ENCODE results near the gene ARL14. TPM values are rescaled to one million over a fixed set of nuclear protein-coding genes. Genes with fewer than 3 reads are reported as not detected.

ARL14 gene
- total and polyA plus RNA-seq, 12 donors, result not detected

- DNase-seq (no peak), ATAC-seq (no peak)
- Histone ChIP-seq H3K36me3 (no peaks in the 10 kb centered on the region), H3K9me3 (peaks cover 0 to 8% (median 0%) of the 10 kb centered on the region in 11 donors), H3K27me3 (no peaks in the 10 kb centered on the region), H3K27ac (no peak overlapping the region), H3K4me3 (no peak overlapping the region), H3K4me1 (no peaks in the 10 kb centered on the region)
- WGBS, 2 donors, result 56 to 65% methylated on average over 1 of the region's 1 CpG
- intact Hi-C loops (cut with DNase I), result no loop called here
- no peak for TF ChIP-seq CTCF (IDR thresholded peaks at IDR 0.05)
Observed at GRCh38 chr3:160661660-160662059, 15.3 kb upstream of the ARL14 start.

GRCh38 chr3:160665231-160665630, 11.7 kb upstream of the ARL14 start:
- Histone ChIP-seq H3K4me1 (no peaks in the 10 kb centered on the region), H3K9me3 (no peaks in the 10 kb centered on the region), H3K27me3 (no peaks in the 10 kb centered on the region), H3K36me3 (no peaks in the 10 kb centered on the region), H3K27ac (peak overlapping the region in 1 of 10 donors; percentile 57), H3K4me3 (no peak overlapping the region)
- no peak for DNase-seq
- TF ChIP-seq CTCF (IDR thresholded peaks at IDR 0.05), result no peak
- 93% methylated on average over 3 of the region's 3 CpGs for WGBS, 2 donors
- intact Hi-C loops (cut with DNase I), result no loop called here
- no peak for ATAC-seq

- DNase-seq, result no peak
- TF ChIP-seq CTCF (IDR thresholded peaks at IDR 0.05), result no peak
- no peaks in the 10 kb centered on the region for H3K36me3 ChIP-seq
- H3K4me3 ChIP-seq, result no peak overlapping the region
- ATAC-seq, result no peak
- no peaks in the 10 kb centered on the region for H3K27me3 ChIP-seq
- H3K9me3 ChIP-seq, result no peaks in the 10 kb centered on the region
- intact Hi-C loops (cut with DNase I), result no loop called here
- H3K4me1 ChIP-seq, result no peaks in the 10 kb centered on the region
- peak overlapping the region in 1 of 10 donors; percentile 57 for H3K27ac ChIP-seq
- 49 to 61% methylated on average over 4 of the region's 4 CpGs for WGBS, 2 donors
Observed at GRCh38 chr3:160665784-160666526, 11.0 kb upstream of the ARL14 start.

- Histone ChIP-seq H3K36me3 (no peaks in the 10 kb centered on the region), H3K9me3 (no peaks in the 10 kb centered on the region), H3K27me3 (no peaks in the 10 kb centered on the region), H3K4me3 (no peak overlapping the region), H3K27ac (no peak overlapping the region), H3K4me1 (no peaks in the 10 kb centered on the region)
- intact Hi-C loops (cut with DNase I), result no loop called here
- no peak for TF ChIP-seq CTCF (IDR thresholded peaks at IDR 0.05)
- DNase-seq (no peak), ATAC-seq (no peak)
Observed at GRCh38 chr3:160667452-160667851, 9.5 kb upstream of the ARL14 start.

Data from heart right ventricle (tissue), 16 donors.